GM12878 (cell line): ENCODE results near the gene CKB. TPM values are rescaled to one million over a fixed set of nuclear protein-coding genes. Genes with fewer than 3 reads are reported as not detected.

ENCODE experiments used
- NBN ChIP-seq: fragments of 450-650 bp; IDR thresholded peaks from 2 replicates; pipeline ENCODE4 v1.6.1; 2016
- NR2C2 ChIP-seq: IDR thresholded peaks from 2 replicates; pipeline ENCODE4 v1.6.1; 2011; ENCODE audit warnings: borderline replicate concordance, low read depth; ENCODE audit not compliant: control insufficient read depth, insufficient read length
- RELA ChIP-seq: fragments of 450-650 bp; IDR thresholded peaks from 2 replicates; pipeline ENCODE4 v1.8.0; 2014; ENCODE audit warnings: borderline replicate concordance; ENCODE audit not compliant: partially characterized antibody
- polyA plus RNA-seq, 11 experiments: library from polyadenylated mRNA; depleted of rRNA in 4 of 11; unstranded in 6 of 11; stranded (reverse) in 5 of 11; fragments of >200 nt; fragmentation: Nextera tagmentation in 4 of 11; fragmentation: Illumina TruSeq in 1 of 11; extraction: Ambion mirVana in 4 of 11; extraction: Trizol in 1 of 11; gene quantifications; 1 replicate in 1 of 11; 2 replicates in 10 of 11; pipeline versions ENCODE4 v1.2.1 to v1.2.3, GENCODE V29; 2011 to 2016; ENCODE audit warnings: inconsistent platforms in 2 of 11, missing spikeins in 2 of 11, low read depth in 1 of 11
- total RNA-seq, 4 experiments: library from RNA; depleted of rRNA in 3 of 4; stranded (reverse); fragments of >200 nt in 3 of 4; fragmentation: Illumina TruSeq in 1 of 4; extraction: Trizol in 1 of 4; gene quantifications; 2 replicates each; pipeline versions ENCODE4 v1.2.1 to v1.2.3, GENCODE V29; 2013 to 2021
- TF ChIP-seq, protein P1 (sequence below): fragments of 450-650 bp; formaldehyde crosslinking; IDR thresholded peaks from 2 replicates; pipeline ENCODE4 v1.4.0; 2020; ENCODE audit warnings: mild to moderate bottlenecking, moderate library complexity
- TF ChIP-seq, protein P2 (sequence below): fragments of 450-650 bp; IDR thresholded peaks from 2 replicates; pipeline ENCODE4 v1.6.1; 2017; ENCODE audit warnings: mild to moderate bottlenecking
- TF ChIP-seq, protein P3 (sequence below): fragments of 450-650 bp; conservative IDR thresholded peaks from 2 replicates; pipeline ENCODE4 v1.6.1; 2017; ENCODE audit warnings: mild to moderate bottlenecking, moderate library complexity
- TF ChIP-seq, protein P4 (sequence below): IDR thresholded peaks from 2 replicates; pipeline ENCODE4 v1.6.1; 2011; ENCODE audit warnings: borderline replicate concordance, low read depth, mild to moderate bottlenecking, moderate library complexity, mixed read lengths, low read length; ENCODE audit not compliant: insufficient read depth; ENCODE audit errors: extremely low read length
- TF ChIP-seq, protein P5 (sequence below): fragments of 450-650 bp; IDR thresholded peaks from 2 replicates; pipeline ENCODE4 v1.6.1; 2017; ENCODE audit warnings: antibody characterized with exemption, mild to moderate bottlenecking, moderate library complexity

The CKB gene
- total and polyA plus RNA-seq, 10 of the 15 experiments (the other 5 are each of a cell fraction or from before 2014, with no cell fraction given) = 0.40 to 6.1 (median 2.3) TPM

DNA sequence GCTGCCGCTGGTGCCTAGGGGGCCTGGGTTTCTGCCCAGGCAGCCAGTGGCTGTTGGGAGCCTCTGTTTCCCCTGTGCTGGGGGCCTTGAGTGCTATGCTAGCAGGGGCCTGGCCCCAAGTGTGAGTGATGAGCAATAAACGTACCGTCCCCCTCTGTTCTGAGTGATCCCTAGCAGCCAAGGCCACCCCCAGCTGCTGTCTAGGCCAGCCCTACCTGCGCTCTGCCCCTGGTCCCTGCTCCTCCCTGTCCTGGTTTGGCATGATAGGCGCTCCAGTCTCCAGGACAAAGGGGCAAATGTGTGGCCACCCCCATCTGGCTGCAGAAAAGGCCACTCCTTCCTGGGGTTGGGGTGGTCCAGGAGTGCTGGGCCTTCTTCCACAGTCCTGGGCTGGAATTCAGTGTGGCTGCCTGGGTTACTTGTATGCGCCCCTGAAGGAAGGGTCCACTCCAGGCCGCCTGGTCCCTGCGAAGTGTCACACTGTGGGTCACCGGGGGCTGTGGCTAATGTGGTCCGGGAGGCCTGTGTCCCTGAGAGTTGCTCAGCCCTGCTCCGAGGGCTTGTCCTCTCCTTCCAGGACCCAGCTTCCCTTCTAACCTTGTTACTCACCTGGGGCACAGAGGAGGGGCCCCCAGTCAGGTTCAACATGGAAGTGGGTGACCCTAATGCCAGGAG, 13.4 kb upstream of the CKB start (continued):
- TF ChIP-seq, protein P1, sequence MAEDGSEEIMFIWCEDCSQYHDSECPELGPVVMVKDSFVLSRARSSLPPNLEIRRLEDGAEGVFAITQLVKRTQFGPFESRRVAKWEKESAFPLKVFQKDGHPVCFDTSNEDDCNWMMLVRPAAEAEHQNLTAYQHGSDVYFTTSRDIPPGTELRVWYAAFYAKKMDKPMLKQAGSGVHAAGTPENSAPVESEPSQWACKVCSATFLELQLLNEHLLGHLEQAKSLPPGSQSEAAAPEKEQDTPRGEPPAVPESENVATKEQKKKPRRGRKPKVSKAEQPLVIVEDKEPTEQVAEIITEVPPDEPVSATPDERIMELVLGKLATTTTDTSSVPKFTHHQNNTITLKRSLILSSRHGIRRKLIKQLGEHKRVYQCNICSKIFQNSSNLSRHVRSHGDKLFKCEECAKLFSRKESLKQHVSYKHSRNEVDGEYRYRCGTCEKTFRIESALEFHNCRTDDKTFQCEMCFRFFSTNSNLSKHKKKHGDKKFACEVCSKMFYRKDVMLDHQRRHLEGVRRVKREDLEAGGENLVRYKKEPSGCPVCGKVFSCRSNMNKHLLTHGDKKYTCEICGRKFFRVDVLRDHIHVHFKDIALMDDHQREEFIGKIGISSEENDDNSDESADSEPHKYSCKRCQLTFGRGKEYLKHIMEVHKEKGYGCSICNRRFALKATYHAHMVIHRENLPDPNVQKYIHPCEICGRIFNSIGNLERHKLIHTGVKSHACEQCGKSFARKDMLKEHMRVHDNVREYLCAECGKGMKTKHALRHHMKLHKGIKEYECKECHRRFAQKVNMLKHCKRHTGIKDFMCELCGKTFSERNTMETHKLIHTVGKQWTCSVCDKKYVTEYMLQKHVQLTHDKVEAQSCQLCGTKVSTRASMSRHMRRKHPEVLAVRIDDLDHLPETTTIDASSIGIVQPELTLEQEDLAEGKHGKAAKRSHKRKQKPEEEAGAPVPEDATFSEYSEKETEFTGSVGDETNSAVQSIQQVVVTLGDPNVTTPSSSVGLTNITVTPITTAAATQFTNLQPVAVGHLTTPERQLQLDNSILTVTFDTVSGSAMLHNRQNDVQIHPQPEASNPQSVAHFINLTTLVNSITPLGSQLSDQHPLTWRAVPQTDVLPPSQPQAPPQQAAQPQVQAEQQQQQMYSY (CRISPR knock-in tag) = no peak
- TF ChIP-seq NBN (no peak), RELA (no peak), NR2C2 (no peak)
- TF ChIP-seq, protein P2, sequence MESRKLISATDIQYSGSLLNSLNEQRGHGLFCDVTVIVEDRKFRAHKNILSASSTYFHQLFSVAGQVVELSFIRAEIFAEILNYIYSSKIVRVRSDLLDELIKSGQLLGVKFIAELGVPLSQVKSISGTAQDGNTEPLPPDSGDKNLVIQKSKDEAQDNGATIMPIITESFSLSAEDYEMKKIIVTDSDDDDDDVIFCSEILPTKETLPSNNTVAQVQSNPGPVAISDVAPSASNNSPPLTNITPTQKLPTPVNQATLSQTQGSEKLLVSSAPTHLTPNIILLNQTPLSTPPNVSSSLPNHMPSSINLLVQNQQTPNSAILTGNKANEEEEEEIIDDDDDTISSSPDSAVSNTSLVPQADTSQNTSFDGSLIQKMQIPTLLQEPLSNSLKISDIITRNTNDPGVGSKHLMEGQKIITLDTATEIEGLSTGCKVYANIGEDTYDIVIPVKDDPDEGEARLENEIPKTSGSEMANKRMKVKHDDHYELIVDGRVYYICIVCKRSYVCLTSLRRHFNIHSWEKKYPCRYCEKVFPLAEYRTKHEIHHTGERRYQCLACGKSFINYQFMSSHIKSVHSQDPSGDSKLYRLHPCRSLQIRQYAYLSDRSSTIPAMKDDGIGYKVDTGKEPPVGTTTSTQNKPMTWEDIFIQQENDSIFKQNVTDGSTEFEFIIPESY = no peak
- TF ChIP-seq, protein P3, sequence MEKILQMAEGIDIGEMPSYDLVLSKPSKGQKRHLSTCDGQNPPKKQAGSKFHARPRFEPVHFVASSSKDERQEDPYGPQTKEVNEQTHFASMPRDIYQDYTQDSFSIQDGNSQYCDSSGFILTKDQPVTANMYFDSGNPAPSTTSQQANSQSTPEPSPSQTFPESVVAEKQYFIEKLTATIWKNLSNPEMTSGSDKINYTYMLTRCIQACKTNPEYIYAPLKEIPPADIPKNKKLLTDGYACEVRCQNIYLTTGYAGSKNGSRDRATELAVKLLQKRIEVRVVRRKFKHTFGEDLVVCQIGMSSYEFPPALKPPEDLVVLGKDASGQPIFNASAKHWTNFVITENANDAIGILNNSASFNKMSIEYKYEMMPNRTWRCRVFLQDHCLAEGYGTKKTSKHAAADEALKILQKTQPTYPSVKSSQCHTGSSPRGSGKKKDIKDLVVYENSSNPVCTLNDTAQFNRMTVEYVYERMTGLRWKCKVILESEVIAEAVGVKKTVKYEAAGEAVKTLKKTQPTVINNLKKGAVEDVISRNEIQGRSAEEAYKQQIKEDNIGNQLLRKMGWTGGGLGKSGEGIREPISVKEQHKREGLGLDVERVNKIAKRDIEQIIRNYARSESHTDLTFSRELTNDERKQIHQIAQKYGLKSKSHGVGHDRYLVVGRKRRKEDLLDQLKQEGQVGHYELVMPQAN = no peak
- TF ChIP-seq, protein P4, sequence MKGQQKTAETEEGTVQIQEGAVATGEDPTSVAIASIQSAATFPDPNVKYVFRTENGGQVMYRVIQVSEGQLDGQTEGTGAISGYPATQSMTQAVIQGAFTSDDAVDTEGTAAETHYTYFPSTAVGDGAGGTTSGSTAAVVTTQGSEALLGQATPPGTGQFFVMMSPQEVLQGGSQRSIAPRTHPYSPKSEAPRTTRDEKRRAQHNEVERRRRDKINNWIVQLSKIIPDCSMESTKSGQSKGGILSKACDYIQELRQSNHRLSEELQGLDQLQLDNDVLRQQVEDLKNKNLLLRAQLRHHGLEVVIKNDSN = no peak
- TF ChIP-seq, protein P5, sequence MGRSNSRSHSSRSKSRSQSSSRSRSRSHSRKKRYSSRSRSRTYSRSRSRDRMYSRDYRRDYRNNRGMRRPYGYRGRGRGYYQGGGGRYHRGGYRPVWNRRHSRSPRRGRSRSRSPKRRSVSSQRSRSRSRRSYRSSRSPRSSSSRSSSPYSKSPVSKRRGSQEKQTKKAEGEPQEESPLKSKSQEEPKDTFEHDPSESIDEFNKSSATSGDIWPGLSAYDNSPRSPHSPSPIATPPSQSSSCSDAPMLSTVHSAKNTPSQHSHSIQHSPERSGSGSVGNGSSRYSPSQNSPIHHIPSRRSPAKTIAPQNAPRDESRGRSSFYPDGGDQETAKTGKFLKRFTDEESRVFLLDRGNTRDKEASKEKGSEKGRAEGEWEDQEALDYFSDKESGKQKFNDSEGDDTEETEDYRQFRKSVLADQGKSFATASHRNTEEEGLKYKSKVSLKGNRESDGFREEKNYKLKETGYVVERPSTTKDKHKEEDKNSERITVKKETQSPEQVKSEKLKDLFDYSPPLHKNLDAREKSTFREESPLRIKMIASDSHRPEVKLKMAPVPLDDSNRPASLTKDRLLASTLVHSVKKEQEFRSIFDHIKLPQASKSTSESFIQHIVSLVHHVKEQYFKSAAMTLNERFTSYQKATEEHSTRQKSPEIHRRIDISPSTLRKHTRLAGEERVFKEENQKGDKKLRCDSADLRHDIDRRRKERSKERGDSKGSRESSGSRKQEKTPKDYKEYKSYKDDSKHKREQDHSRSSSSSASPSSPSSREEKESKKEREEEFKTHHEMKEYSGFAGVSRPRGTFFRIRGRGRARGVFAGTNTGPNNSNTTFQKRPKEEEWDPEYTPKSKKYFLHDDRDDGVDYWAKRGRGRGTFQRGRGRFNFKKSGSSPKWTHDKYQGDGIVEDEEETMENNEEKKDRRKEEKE = no peak
